ENCODE measurements around the gene TRUB1.

TRUB1 gene

DNA sequence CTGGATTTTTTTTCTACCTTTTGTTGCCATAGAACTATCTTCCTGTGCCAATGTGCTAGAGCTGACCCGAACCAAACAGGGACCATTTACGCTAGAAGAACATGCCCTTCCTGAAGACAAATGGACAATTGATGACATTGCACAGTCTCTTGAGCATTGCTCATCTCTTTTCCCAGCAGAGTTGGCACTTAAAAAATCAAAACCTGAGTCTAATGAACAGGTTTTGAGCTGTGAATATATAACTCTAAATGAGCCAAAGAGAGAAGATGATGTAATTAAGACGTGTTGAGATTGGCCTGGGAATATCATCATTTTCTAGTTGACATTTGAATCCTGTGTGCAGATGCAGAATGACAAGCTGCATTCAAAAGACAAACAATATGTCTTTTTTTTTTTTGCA, 37.1 kb downstream of the TRUB1 start:
- no peak for DNase-seq (ENCODE audit: low read depth in 3 of 3)

DNA sequence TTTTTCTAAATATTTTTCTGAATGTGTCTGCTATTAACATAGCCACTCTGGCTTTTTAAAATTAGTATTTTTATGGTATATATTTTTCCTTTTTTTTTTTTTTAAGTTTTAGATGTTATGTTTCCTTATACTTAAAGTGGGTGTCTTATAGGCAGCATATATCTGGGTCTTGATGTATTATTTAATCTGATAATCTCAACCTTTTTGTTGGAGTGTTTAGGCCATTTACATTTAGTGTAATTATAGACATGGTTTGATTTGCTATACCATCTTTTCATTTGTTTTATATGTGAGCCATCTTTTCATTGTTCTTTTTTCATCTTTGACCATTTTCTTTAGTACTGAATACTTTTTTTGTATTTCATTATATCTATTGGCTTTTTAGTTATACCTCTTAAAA, 45.0 kb downstream of the TRUB1 start:
- DNase-seq (ENCODE audit: low read depth in 3 of 3), result no peak

DNA sequence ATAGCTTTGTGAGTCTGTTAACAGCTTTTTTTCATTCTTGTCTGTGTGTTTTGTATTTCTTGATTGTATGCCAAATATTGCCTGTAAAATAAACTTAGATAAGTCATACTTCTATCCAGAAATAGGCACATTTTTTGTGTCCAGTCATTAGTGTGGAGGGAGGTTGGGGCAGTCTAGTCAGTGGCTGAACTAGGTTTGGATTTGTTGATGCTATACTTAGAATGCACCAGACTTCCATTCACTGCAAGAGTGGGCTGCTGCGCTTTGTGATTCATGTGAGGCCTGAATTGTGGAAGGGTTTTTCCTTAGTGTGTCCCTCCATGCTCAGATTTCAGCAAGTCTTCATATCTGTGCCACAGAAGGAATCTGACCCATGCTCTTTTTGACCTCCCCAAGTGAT, 50.0 kb downstream of the TRUB1 start:
- no peak for DNase-seq (ENCODE audit: low read depth in 3 of 3)

DNA sequence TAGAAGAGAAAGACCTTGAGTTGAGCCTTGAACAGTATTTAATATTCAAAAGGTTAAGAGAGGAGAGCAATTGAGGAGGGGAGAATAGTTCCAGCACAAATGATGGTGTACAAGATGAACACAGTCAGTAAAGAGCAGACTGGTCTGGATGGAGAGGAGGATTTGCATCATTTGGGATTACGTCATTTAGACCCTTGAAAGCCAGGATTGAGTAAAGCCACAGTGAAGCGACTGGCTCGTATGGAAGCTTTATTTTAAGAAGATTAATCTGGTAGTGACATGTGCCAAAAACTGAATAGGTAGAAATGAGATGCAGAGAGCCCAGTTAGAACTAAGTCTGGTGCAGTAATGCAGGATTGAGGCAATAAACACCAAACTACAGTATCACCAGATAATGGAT, 52.6 kb downstream of the TRUB1 start:
- no peak for DNase-seq (ENCODE audit: low read depth in 3 of 3)

DNA sequence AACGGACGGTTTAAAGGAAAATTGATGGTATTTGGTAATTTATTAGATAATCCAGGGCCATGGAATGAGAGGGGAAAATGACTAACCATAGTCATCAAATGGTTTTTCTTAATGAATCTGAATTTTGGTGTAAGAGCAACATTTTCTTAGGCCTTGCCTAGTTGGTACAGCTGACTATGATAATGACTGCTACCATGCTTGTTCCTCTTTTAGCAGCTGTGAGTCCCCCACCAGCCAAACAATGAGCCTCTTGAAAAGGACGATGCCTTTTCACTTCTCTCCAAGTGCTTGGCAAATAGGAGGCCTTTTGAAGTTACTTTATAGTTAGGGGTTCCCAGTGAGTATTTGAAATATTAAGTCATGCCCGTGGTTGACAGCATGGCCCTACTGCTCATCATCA, 53.0 kb downstream of the TRUB1 start:
- DNase-seq (ENCODE audit: low read depth in 3 of 3), result no peak

DNA sequence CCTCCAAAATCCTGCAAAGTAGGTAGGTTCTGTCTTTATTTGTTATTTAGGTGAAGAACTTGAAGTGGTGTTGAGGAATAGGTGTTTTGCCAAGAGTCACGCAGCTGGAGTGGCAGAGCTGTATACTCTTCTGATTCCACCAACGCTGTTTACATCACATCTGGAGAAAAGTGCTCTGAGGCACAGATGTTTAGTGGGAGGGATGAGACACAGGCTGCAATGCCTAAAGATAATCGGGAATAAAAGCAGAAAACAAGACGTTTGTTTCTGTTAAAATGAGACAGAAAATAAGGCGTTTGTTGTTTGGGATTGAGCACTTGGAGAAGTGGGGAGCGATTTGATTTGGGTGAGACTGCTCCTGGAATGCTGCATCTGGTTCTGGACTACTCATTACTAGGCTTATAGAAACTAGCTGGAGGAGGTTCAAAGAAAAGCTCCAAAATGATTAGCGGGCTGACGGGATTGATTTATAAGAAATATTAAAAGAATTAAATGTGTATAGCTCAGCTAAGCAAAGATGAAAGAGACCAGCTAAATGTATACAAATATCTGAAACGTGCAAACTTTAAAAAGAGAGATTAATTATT, 54.3 kb downstream of the TRUB1 start:
- no peak for DNase-seq (ENCODE audit: low read depth in 3 of 3)

DNA sequence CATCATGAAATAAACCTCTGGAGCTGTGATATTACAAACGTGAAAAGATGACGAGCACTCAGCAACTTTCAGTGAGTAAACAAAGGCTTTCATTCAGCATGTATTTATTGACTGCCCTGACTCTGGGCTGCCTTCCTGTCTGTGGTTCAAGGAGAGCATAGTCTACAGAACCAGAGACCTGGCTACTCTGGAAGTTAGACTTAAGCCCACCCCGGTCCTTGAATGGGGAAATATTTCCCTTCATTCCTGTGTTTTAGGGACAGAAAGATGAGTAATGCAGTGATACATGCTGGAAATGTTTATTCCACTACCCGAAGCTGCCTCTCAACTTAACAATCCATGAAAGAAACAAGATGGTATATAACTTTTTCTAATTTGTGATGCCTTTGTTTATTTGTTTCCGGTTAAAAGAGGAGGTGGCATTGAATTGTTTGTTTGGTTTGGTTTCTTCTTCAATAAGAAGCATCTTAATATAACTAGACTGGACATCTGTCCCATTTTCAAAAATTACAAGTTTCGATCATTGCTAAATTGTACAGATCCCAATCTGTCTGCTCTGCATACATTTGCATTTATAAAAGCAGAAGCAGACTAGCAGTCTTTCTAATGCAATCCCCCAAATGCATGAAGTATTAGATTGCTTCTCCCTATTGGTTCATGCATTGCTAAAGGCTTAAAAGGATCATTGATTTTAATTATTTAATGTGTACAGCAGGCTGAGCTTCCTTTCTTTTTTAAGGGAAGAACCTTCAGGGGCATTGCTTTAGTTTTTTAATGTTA, 57.7 kb downstream of the TRUB1 start:
- no peak for DNase-seq (ENCODE audit: low read depth in 3 of 3)

DNA sequence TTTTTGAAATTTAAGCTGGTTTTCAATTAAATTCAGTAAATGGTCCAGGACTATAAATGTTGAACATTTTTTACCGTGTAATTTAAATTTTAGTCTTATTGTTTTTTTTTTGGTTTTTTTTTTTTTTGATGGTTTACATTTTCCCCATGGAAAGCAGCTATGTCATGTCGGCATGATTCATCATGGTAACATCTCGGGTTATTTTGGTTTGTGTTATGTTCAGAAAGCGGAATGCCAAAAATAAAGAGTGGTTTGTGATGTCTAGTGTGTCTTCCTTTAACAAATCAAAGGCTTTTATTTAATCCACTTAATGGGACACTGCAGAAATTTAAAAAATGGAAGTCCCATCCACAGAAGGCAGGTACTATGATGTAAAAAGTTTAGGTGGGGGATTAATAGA, 58.5 kb downstream of the TRUB1 start:
- no peak for DNase-seq (ENCODE audit: low read depth in 3 of 3)

DNA sequence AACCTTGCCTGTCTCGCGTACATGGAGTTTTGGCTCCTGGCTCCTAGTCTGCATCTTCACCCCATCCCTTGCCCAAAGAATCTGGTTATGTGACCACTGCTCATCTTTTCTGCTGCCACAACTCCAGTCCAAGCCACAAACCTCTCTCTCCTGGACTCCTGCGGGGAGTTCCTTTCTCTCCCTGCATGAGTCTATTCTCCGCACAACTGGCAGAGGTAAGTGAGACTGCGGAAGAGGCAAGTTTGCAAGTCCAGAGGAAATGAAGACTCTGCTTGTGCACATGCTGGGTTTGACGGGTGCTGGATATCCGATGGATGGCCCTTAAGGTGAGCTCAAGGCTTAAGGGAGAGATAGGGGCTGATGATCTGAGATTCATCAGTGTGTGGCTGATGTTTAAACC, 61.0 kb downstream of the TRUB1 start:
- no peak for DNase-seq (ENCODE audit: low read depth in 3 of 3)

DNA sequence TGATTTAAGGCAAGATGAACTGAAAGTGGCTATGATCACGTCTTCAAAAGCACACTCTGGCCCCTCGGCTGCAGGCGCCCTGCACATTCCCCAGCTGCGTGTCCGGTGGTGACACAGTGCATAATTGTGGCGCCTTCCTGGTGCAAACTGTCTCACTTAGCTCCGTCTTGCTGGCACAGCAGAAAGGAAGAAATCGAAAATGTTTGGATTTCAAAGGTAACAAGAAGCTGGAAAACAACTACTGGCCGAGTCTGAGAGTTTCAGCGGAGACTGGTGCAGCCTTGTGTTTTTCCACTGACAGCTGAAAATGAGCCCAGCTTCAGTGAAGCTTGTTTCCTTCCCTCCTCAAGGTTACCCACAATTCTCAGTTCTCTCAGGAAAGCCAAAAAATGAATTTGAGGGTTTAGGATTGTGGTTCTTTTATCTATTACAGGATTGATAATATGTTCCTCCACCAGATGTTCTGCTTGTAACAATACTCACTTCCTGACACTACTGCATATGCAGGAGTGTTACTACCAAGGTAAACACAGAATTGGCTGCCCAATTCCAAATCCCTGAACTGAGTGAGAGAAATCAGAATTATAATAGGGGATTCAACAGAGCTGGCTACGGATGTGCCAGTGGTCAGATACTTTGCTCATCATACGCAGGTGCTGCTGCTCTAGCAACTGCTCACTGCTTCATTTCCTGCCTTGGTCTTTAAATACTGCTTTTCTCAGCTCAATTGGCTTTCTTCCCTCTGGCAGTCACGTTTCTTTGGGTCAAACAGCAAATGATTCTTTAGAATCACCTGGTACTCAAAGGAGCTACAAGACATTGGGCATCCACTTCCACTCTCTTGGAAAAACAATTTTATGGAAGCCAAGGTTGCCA, 63.7 kb downstream of the TRUB1 start:
- DNase-seq (ENCODE audit: low read depth in 3 of 3), result no peak

DNA sequence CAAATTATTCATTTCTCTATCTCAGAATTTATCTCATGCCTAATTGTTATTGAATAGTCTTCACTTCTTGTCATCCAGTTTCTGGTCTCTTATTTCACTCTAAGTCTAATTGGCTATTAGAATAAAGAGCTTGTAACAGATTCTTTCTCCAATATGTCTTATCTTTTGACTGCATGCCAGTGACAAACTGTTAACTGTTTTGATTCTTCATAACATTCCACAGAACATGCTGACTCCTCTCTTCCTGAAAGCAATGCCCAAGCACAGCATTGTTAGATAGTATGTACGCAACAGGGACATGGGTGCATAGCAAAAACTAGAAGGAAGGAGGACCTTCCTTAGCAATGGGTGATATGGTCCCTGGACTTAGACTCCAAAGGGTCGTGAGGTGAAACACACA, 65.4 kb downstream of the TRUB1 start:
- DNase-seq (ENCODE audit: low read depth in 3 of 3), result no peak

DNA sequence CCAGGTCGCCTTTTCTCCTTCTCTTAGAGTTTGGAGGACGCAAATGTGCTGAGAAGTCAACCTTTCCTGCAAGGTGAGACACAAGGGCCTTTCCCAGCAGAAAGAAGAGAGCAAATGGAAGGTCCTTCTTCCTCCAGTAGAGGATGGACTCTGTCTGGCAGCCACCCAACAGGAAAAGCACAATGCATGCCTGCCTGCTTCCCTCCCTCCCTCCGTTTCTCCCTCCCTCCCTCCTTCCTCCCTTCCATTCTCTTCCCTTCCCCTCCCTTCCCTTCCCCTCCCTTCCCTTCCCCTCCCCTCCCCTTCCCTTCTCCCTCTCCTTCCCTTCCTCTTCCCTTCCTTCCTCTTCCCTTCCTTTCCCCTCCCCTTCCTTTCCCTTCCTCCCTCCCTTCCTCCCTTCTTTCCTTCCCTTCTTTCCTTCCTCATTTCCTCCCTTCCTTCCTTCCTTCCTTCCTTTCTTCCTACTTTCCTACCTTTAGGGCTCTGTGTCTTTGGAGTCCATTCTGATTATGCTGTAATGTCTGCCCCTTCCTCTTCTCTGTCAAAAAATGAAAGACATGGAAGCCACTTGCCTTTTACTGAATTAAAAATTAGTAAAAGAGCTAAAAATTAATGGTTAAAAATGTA, 66.4 kb downstream of the TRUB1 start:
- no peak for DNase-seq (ENCODE audit: low read depth in 3 of 3)

DNA sequence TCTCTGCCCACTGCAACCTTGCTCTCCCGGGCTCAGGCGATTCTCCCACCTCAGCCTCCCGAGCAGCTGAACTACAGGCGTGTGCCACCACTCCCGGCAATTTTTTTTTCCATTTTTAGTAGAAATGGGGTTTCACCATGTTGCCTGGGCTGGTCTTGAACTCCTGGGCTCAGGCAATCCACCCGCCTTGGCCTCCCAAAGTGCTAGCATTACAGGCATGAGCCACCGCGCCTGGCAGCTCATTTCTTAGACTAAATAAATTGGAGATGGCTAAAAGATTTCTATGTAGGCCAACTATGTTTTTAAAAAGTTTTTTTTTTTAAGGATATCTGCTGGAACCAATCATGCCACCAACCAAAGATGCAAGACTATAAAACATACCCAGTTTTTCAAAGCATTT, 67.8 kb downstream of the TRUB1 start:
- no peak for DNase-seq (ENCODE audit: low read depth in 3 of 3)

DNA sequence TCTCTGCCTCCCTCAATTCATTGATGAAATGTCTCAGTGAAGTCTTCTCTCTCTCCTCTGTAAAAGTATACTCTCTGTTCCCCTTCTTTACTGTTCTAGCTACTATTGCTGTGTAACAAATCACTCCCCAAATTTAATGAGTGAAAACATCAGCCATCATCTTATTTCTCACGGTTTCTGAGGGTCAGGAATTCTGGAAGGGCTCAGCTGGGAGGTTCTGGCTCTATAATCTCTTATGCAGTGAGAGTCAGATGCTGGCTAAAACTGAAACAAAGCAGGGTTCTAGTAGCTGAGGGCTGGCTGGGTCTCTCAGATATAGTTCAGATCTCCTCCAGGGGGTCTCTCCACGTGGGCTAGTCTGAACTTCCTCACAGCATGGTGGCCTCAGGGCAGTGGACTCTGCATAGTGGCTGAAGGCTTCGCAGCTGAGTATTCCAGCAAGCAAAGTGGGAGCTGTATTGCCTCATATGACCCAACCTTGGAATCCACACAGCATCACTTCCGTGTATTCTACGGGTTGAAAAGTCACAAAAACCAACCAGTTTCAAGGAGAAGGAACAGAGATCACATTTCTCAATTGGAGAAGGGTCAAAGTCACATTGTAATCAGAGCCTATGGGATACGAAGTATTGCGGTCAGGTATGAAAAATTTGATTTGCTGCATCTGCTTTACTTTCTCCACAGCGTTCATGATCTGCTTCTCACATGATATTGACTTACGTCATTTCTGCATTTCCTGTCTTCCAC, 80.4 kb downstream of the TRUB1 start:
- DNase-seq (ENCODE audit: low read depth in 3 of 3), result no peak

DNA sequence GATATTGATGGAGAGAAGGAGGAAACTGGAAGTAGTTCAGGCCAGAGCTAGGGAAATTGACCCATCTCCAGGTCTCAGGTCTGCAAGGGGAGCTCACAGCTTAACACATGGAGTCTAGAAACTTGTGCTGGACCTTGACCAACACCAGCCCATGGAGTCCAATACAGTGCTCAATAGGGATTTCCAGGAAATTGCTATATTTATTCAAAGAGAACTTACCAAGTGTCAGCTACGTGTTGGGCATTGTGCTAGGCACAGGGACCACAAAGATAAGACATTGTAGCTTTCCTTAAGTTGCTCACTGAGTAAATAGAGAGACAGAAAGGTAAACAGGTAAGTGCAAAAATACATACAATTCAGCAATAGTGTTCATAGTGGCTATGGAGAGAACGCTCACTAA, 82.5 kb downstream of the TRUB1 start:
- no peak for DNase-seq (ENCODE audit: low read depth in 3 of 3)

DNA sequence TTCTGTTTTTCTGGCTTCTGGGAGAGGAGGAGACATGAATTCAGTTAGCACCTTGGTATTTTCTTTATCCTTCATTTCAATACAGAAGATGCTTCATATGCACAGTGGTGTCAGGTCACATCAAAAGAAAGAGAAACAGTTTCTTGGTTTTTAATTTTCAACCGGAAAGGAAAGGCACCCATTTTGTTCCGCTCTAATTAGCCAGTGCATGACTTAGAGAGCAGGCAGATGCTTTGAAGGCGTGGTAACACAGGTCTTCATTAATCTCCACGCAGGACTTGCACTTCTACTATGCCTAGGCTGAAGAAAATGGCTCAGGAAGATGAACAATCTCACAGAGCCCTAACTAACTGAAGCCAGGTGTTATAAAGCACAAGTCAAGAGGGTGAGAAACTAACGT, 84.7 kb downstream of the TRUB1 start:
- no peak for DNase-seq (ENCODE audit: low read depth in 3 of 3)

DNA sequence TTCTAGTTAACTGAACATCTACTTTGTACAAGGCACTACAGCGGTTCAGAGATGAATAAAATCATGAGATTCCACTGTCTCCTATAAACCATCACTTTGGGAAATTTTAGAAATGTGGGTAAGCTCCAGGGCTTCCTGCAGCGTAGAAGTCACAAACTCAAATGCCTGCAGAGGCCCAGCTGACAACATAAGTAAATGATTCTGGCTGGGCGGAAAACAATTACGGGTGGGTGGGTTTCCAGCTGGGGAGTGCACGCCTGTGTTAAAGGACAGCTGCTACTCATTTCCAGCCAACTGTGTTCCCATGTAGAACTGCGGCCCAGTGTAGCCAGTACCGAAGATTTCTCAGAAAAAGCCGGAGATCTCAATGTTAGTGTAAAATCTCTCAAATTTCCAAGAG, 85.7 kb downstream of the TRUB1 start:
- DNase-seq (ENCODE audit: low read depth in 3 of 3), result no peak

DNA sequence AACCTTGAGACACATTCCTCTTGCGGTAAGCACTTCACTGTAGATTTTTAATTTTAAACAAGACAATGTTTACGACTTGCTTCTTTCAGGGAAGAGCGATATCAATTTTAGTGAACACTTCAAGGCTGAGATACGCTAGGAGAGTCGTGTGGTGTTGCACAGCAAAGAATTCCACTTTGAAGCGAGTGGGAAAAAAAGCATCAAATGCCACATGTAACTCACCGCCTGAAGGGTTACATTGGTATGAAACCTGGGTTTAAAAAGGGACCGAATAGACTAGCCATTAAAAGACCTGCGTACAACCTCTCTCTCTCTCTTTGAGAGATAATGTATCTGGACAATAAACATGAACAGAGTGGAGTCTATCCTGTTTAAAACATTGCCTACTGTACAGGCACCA, 86.4 kb downstream of the TRUB1 start:
- no peak for DNase-seq (ENCODE audit: low read depth in 3 of 3)

DNA sequence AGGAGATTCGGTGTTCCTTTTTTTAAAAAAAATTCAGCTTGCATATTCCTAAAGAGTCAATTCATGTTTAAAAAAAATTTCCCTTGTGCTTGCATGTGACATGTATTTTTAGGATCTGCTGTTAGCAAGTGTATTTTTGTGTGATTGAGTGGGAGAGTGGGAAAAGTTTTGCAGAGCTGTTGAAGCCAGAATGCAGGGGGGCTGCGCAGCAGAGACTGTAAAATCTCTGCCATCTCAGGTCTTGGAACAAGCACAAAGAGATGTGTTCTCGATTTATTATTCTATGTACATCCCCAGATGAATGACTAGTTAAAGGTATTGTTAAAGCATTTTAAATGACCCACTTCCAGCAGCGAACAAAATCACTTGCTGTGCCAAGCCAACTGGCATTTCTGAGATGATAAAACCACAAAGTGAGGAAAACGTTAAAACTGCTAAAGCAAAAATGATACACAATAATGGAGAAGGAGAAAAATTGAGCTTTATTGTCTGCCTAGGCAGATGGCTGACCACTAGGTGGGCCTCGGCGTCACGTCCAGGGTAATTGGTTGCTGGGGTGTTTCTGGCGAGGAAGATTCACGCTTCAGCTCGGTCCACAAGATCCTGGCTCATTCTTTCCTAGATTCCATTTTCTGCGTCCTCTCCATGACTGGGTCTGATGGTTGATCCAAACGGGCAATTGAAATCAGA, 88.2 kb downstream of the TRUB1 start:
- no peak for DNase-seq (ENCODE audit: low read depth in 3 of 3)

DNA sequence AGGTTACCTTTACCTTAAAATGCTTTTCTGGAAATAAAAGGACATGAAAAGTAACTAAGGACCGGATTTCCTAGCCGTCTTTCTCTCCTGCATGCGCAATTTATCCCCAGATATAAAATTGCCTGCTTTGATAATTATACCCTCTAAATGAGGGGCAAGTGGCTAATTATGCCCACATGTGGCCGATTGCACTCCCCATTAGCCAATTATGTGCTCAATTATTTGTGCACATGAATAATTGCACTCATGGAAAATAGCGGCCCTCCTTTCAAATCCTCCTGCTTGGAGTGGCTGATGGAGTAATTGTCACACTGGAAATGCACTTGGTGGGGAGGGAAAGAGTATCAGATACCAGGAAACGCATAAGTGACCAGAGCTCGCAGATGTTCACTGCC, 88.7 kb downstream of the TRUB1 start:
- no peak for DNase-seq (ENCODE audit: low read depth in 3 of 3)

All from stimulated activated CD4-positive, alpha-beta T cell treated with anti-CD3 and anti-CD28 coated beads, TNF-alpha, amount 100 ng/mL, for 24 hours (primary cell).